Ishikawa (cell line): ENCODE data around the gene EP400.

Experiments used
- TAF1 ChIP-seq: IDR thresholded peaks from 2 replicates; pipeline ENCODE4 v1.6.1; 2012; ENCODE audit warnings: low read depth, mild to moderate bottlenecking
- YY1 ChIP-seq: IDR thresholded peaks from 2 replicates; pipeline ENCODE4 v1.6.1; 2012; ENCODE audit warnings: low read depth

GRCh38 chr12:131983026-131983425 lies 33.3 kb downstream of the EP400 start:
- TF ChIP-seq TAF1, result no peak
- no peak for TF ChIP-seq YY1
